Measurements from ENCODE around the gene LRRC39.

DNA sequence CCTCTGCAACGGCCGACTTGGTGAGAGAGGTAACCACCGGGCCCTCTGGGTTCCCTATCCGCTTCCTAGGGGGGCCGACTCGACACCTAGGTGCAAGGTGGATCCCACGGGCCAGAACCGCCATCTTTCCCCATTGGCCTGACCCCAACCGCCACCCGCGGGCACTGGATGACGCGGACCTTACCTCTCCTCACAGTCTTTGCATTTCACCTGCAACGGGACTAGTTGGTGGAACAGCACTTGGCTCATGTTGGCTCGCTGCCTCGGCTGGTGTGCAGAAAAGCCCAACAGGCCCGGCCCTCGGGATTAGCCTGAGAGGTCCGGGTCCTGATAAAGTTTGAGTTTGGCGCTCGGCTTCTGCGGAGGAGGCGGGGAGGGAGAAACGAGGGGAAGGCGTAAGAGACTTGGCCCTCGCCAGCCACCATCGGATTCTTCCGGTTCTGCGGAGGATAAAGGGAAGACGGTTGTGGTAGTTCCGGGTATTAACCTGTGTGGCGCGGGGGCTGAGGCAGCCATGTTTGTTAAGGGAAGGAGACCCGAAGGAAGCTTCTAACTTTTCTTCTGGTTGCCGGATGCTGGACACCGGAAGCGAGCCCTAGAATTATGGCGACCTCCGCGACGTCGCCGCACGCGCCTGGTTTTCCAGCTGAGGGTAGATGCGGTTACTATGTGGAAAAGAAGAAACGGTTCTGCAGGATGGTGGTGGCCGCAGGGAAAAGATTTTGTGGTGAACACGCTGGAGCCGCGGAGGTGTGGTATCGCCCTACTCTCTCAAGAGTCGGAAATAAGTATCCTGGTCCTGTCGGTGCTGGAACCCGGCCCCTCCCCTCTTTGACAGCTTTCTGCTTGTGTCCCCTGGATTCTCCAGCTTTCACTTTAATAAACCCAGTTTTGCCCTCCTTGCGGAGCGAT lies 45.2 kb downstream of the LRRC39 start, which contains the start of the genes SASS6 and TRMT13:
- TF ChIP-seq, protein P1, sequence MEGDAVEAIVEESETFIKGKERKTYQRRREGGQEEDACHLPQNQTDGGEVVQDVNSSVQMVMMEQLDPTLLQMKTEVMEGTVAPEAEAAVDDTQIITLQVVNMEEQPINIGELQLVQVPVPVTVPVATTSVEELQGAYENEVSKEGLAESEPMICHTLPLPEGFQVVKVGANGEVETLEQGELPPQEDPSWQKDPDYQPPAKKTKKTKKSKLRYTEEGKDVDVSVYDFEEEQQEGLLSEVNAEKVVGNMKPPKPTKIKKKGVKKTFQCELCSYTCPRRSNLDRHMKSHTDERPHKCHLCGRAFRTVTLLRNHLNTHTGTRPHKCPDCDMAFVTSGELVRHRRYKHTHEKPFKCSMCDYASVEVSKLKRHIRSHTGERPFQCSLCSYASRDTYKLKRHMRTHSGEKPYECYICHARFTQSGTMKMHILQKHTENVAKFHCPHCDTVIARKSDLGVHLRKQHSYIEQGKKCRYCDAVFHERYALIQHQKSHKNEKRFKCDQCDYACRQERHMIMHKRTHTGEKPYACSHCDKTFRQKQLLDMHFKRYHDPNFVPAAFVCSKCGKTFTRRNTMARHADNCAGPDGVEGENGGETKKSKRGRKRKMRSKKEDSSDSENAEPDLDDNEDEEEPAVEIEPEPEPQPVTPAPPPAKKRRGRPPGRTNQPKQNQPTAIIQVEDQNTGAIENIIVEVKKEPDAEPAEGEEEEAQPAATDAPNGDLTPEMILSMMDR (IDR thresholded peaks at IDR 0.05), result peak in 2 of 7 experiments; percentile 22 to 43
- no peak for TF ChIP-seq POLR2A (IDR thresholded peaks at IDR 0.05)
- TF ChIP-seq POLR2AphosphoS5 (IDR thresholded peaks at IDR 0.05), result peak; percentile 88 to 97 (median 91)

Data from stomach (tissue), 4 donors.